22Rv1 (cell line): ENCODE data around the gene EVI5.

Source experiments
- CTCF ChIP-seq: fragments of 450-650 bp; IDR thresholded peaks from 2 replicates; pipeline ENCODE4 v1.5.1; 2017; ENCODE audit warnings: mild to moderate bottlenecking
- ZFX ChIP-seq: fragments of 450-650 bp; IDR thresholded peaks from 2 replicates; pipeline ENCODE4 v1.6.1; 2017; ENCODE audit warnings: antibody characterized with exemption, borderline replicate concordance

- no peak for TF ChIP-seq CTCF
- no peak for TF ChIP-seq ZFX
Observed at GRCh38 chr1:92822879-92823278, 38.0 kb upstream of the EVI5 start.
